Progenitor cell of endocrine pancreas (in vitro differentiated cells): Measurements from ENCODE around the gene CDH12. TPM values are rescaled to one million over a fixed set of nuclear protein-coding genes. Genes with fewer than 3 reads are reported as not detected.

Source experiments
- DNase-seq: peaks from one replicate; pipeline ENCODE4 v3.0.0; 2021; ENCODE audit warnings: low spot score; ENCODE audit not compliant: unreplicated experiment
- H3K27ac Mint-ChIP-seq: 2 replicates; pipeline ENCODE4 v1.8.0; 2021; ENCODE audit warnings: mild to moderate bottlenecking, moderate library complexity, mixed read lengths
- H3K27me3 Mint-ChIP-seq: 2 replicates; pipeline ENCODE4 v1.8.0; 2021; ENCODE audit warnings: mixed read lengths
- H3K36me3 Mint-ChIP-seq: 2 replicates; pipeline ENCODE4 v1.8.0; 2022; ENCODE audit warnings: mixed read lengths; ENCODE audit not compliant: insufficient read depth
- H3K4me1 Mint-ChIP-seq: 2 replicates; pipeline ENCODE4 v1.8.0; 2021; ENCODE audit warnings: low read depth, mixed read lengths
- H3K4me3 Mint-ChIP-seq: 2 replicates; pipeline ENCODE4 v1.8.0; 2021; ENCODE audit warnings: low read depth, mild to moderate bottlenecking, moderate library complexity, mixed read lengths
- H3K9me3 Mint-ChIP-seq: 2 replicates; pipeline ENCODE4 v1.8.0; 2021; ENCODE audit warnings: low read depth, mixed read lengths
- total RNA-seq: library from RNA; stranded (reverse); gene quantifications from 2 replicates; pipeline ENCODE4 v1.2.1, GENCODE V29; 2021
- TF ChIP-seq, protein P1 (sequence below): fragments of 200-600 bp; sonication (generic); IDR thresholded peaks from one replicate; pipeline ENCODE4 v1.5.0; 2021; ENCODE audit warnings: antibody characterized with exemption, mild to moderate bottlenecking; ENCODE audit not compliant: unreplicated experiment

CDH12 gene
- total RNA-seq, 1 donor from 2014 or later = 2.8 TPM

- H3K4me1 Mint-ChIP-seq = no peaks in the 10 kb centered on the region
- no peaks in the 10 kb centered on the region for H3K27me3 Mint-ChIP-seq
- no peaks in the 10 kb centered on the region for H3K36me3 Mint-ChIP-seq
- no peak for DNase-seq
- H3K27ac Mint-ChIP-seq = no peak overlapping the region
- H3K9me3 Mint-ChIP-seq = no peaks in the 10 kb centered on the region
- no peak overlapping the region for H3K4me3 Mint-ChIP-seq
- TF ChIP-seq, protein P1, sequence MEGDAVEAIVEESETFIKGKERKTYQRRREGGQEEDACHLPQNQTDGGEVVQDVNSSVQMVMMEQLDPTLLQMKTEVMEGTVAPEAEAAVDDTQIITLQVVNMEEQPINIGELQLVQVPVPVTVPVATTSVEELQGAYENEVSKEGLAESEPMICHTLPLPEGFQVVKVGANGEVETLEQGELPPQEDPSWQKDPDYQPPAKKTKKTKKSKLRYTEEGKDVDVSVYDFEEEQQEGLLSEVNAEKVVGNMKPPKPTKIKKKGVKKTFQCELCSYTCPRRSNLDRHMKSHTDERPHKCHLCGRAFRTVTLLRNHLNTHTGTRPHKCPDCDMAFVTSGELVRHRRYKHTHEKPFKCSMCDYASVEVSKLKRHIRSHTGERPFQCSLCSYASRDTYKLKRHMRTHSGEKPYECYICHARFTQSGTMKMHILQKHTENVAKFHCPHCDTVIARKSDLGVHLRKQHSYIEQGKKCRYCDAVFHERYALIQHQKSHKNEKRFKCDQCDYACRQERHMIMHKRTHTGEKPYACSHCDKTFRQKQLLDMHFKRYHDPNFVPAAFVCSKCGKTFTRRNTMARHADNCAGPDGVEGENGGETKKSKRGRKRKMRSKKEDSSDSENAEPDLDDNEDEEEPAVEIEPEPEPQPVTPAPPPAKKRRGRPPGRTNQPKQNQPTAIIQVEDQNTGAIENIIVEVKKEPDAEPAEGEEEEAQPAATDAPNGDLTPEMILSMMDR = no peak
These were observed 358.0 kb downstream of the CDH12 start for GRCh38 chr5:22495016-22495720.

DNA sequence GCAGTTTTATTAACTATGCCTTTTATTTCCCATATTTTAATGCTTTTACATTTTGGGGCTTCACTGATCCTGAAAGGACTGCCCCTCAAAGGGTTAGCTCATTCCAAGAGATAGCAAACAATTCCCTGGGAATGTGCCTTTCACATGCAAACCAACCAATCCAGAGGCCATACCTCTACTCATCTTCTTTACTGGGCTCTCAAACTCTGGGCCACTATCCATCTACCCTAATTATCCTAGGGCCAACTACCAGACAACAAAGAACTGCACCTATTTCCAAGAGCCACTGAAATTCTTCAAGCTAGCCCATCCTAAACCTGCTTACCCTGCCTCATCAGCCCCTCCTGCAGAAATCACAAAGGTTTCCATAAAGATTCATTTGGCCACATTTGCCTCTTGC lies 364.7 kb downstream of the CDH12 start:
- no peak overlapping the region for H3K4me3 Mint-ChIP-seq
- TF ChIP-seq, protein P1 = no peak
- DNase-seq = no peak
- no peak overlapping the region for H3K27ac Mint-ChIP-seq
- no peaks in the 10 kb centered on the region for H3K36me3 Mint-ChIP-seq
- H3K27me3 Mint-ChIP-seq = no peaks in the 10 kb centered on the region
- H3K4me1 Mint-ChIP-seq = no peaks in the 10 kb centered on the region
- no peaks in the 10 kb centered on the region for H3K9me3 Mint-ChIP-seq

DNA sequence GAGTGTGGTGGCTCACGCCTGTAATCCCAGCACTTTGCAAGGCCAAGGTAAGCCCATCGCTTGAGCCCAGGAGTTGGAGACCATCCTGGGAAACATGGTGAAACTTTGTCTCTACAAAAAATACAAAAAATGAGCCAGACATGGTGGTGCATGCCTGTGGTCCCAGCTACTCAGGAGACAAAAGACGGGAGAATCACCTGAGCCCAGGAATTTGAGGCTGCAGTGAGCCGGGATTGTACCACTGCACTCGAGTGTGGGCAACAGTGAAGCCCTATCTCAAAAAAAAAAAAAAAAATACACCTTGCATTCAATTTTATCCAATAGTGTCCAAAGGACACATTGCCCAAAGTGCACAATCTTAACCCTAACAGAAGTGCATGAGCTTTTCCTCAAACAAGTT lies 372.8 kb downstream of the CDH12 start:
- no peaks in the 10 kb centered on the region for H3K4me1 Mint-ChIP-seq
- TF ChIP-seq, protein P1 = no peak
- H3K9me3 Mint-ChIP-seq = no peaks in the 10 kb centered on the region
- DNase-seq = no peak
- H3K36me3 Mint-ChIP-seq = no peaks in the 10 kb centered on the region
- H3K27ac Mint-ChIP-seq = no peak overlapping the region
- H3K4me3 Mint-ChIP-seq = no peak overlapping the region
- no peaks in the 10 kb centered on the region for H3K27me3 Mint-ChIP-seq

DNA sequence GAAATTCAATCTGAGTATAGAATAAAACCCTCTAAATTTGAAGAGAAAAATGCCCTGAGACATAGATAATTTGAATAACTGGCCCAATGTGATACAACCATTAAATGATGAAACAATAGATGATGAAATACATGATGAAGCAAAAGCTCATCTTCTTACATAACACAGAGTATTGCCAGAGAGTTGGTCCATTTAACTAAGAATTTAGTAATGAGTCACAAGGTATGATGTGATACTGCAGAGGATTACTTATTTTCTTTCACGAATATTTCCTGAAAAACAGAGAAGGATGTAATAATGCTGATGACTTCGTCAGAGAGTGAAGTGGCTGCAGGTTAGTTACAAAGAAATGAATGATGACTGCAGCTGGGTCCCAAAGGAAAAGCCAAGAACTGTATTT lies 379.3 kb downstream of the CDH12 start:
- Mint-ChIP-seq H3K27ac (no peak overlapping the region), H3K36me3 (no peaks in the 10 kb centered on the region), H3K9me3 (no peaks in the 10 kb centered on the region), H3K4me1 (no peaks in the 10 kb centered on the region), H3K27me3 (no peaks in the 10 kb centered on the region), H3K4me3 (no peak overlapping the region)
- no peak for DNase-seq
- TF ChIP-seq, protein P1 = no peak

GRCh38 chr5:22471154-22471553 lies 382.0 kb downstream of the CDH12 start:
- no peaks in the 10 kb centered on the region for H3K4me1 Mint-ChIP-seq
- DNase-seq = no peak
- no peaks in the 10 kb centered on the region for H3K27me3 Mint-ChIP-seq
- H3K36me3 Mint-ChIP-seq = no peaks in the 10 kb centered on the region
- H3K27ac Mint-ChIP-seq = no peak overlapping the region
- TF ChIP-seq, protein P1 = no peak
- H3K4me3 Mint-ChIP-seq = no peak overlapping the region
- H3K9me3 Mint-ChIP-seq = no peaks in the 10 kb centered on the region
